Endothelial cell of umbilical vein (primary cell): ENCODE data around the gene DAPK3. TPM values are rescaled to one million over a fixed set of nuclear protein-coding genes. Genes with fewer than 3 reads are reported as not detected.
A peak's percentile ranks its signal among the peaks of the same experiment; 100 is the strongest.

Experiments
- BruUV-seq: library from RNA; stranded (reverse); fragments of 400-500 nt; replicated peaks from 2 replicates; lab custom pipeline; 2021; lab: Mats Ljungman, UMichigan
- CTCF ChIA-PET: fragments of 300-600, 350-600 bp; sonication (Branson Sonifier 250); formaldehyde crosslinking; loops from one replicate; lab custom pipeline; 2021; ENCODE audit warnings: antibody characterized with exemption, inconsistent platforms; lab: Charles Lee
- POLR2A ChIA-PET: fragments of 300-600, 350-600 bp; sonication (Branson Sonifier 250); formaldehyde crosslinking; loops from one replicate; lab custom pipeline; 2021; ENCODE audit warnings: antibody characterized with exemption, inconsistent platforms; lab: Charles Lee
- DNase-seq: peaks from one replicate; pipeline ENCODE4 v3.0.0-alpha.2; 2011; ENCODE audit warnings: low read depth, low spot score
- FAIRE-seq: peaks from 2 replicates; lab custom pipeline; 2011; peaks lifted over from hg19 to GRCh38; lab: Jason Lieb, UNC
- H2AFZ ChIP-seq: 2 replicates; pipeline ENCODE4 v1.6.0; 2012; ENCODE audit warnings: low read depth, low read length, control low read depth, inconsistent platforms
- H3K27ac ChIP-seq: 2 replicates; pipeline ENCODE4 v1.5.1; 2011; ENCODE audit warnings: low read depth, mild to moderate bottlenecking, control low read depth, low read length, moderate library complexity; ENCODE audit not compliant: insufficient read depth
- H3K27me3 ChIP-seq, 2 experiments: 2 replicates each; pipeline versions ENCODE4 v1.6.0 to v1.6.1; 2011; ENCODE audit warnings: low read length in 2 of 2, mixed read lengths in 1 of 2; ENCODE audit not compliant: control insufficient read depth in 2 of 2, insufficient read depth in 2 of 2
- H3K36me3 ChIP-seq, 2 experiments: 2 replicates in 1 of 2; 3 replicates in 1 of 2; pipeline ENCODE4 v1.5.1; 2011; ENCODE audit warnings: low read length in 2 of 2, mild to moderate bottlenecking in 1 of 2, moderate library complexity in 1 of 2; ENCODE audit not compliant: control insufficient read depth in 2 of 2, insufficient read depth in 2 of 2; ENCODE audit errors: extremely low read depth in 1 of 2
- H3K4me1 ChIP-seq: 3 replicates; pipeline ENCODE4 v1.5.1; 2011; ENCODE audit warnings: mild to moderate bottlenecking, low read length; ENCODE audit not compliant: control insufficient read depth, insufficient read depth; ENCODE audit errors: extremely low read depth
- H3K4me2 ChIP-seq: 2 replicates; pipeline ENCODE4 v1.6.1; 2011; ENCODE audit warnings: low read length, control low read depth, mixed read lengths; ENCODE audit not compliant: insufficient read depth
- H3K4me3 ChIP-seq, 3 experiments: fragments of 200-600 bp in 1 of 3; sonication (generic), shearing (Covaris generic) in 1 of 3; replicated peaks in 1 of 3; 2 replicates each; pipeline ENCODE4 v1.5.1; 2011 to 2016; ENCODE audit warnings: control low read depth in 3 of 3, low read length in 3 of 3, mild to moderate bottlenecking in 2 of 3, inconsistent platforms in 1 of 3, low read depth in 1 of 3, moderate library complexity in 1 of 3; ENCODE audit not compliant: insufficient read depth in 1 of 3
- H3K79me2 ChIP-seq: 2 replicates; pipeline ENCODE4 v1.6.0; 2012; ENCODE audit warnings: low read length, inconsistent platforms; ENCODE audit not compliant: control insufficient read depth, insufficient read depth
- H3K9ac ChIP-seq: replicated peaks from 2 replicates; pipeline ENCODE3; 2011; ENCODE audit warnings: low read length, control low read depth; ENCODE audit not compliant: insufficient read depth; ENCODE audit errors: extremely low read depth
- H3K9me1 ChIP-seq: replicated peaks from 3 replicates; pipeline ENCODE4 v1.6.0; 2011; ENCODE audit warnings: mild to moderate bottlenecking, low read length; ENCODE audit not compliant: control insufficient read depth, insufficient read depth; ENCODE audit errors: extremely low read depth
- H3K9me3 ChIP-seq: replicated peaks from 2 replicates; pipeline ENCODE4 v1.5.1; 2012; ENCODE audit warnings: low read length, inconsistent platforms; ENCODE audit not compliant: control insufficient read depth, insufficient read depth
- H4K20me1 ChIP-seq: replicated peaks from 2 replicates; pipeline ENCODE3; 2011; ENCODE audit warnings: mild to moderate bottlenecking, low read length; ENCODE audit not compliant: control insufficient read depth, insufficient read depth; ENCODE audit errors: extremely low read depth
- EZH2 ChIP-seq: IDR thresholded peaks from 2 replicates; pipeline ENCODE4 v1.6.1; 2012; ENCODE audit warnings: borderline replicate concordance, low read depth, mild to moderate bottlenecking, moderate library complexity, low read length, inconsistent platforms; ENCODE audit not compliant: severe bottlenecking
- FOS ChIP-seq: IDR thresholded peaks from 2 replicates; pipeline ENCODE4 v1.6.1; 2011; ENCODE audit warnings: mild to moderate bottlenecking, low read length, moderate library complexity, borderline replicate concordance; ENCODE audit not compliant: insufficient read depth
- GATA2 ChIP-seq: IDR thresholded peaks from 2 replicates; pipeline ENCODE4 v1.7.0; 2011; ENCODE audit warnings: low read depth, mild to moderate bottlenecking, moderate library complexity, mixed read lengths, low read length; ENCODE audit not compliant: insufficient read length, insufficient read depth
- JUN ChIP-seq: IDR thresholded peaks from 2 replicates; pipeline ENCODE4 v1.6.1; 2011; ENCODE audit warnings: borderline replicate concordance, low read depth; ENCODE audit not compliant: insufficient read length, insufficient read depth
- POLR2AphosphoS5 ChIP-seq: IDR thresholded peaks from 2 replicates; pipeline ENCODE4 v1.6.1; 2012; ENCODE audit warnings: low read depth, mild to moderate bottlenecking, control low read depth, low read length, moderate library complexity; ENCODE audit not compliant: insufficient read depth
- dilution Hi-C: fragments of 300-500 bp; cut with MboI; formaldehyde crosslinking; loops from one replicate; pipeline ENCODE4 v1.15.0; 2019; ENCODE audit warnings: low sequenced_read_pairs; ENCODE audit not compliant: extremely low pct_ligation_motif_present
- intact Hi-C: fragments of 100-400 bp; cut with micrococcal nuclease; formaldehyde crosslinking; loops from one replicate; pipeline ENCODE4 v1.10.0; 2022
- polyA plus RNA-seq, 4 experiments: library from polyadenylated mRNA; depleted of rRNA in 3 of 4; stranded (reverse) in 3 of 4; unstranded in 1 of 4; fragments of >200 nt; gene quantifications; 2 replicates each; pipeline versions ENCODE4 v1.2.1 to v1.2.3, GENCODE V29; 2011 to 2012; ENCODE audit warnings: missing spikeins in 1 of 4
- total RNA-seq: library from RNA; stranded (reverse); gene quantifications from 2 replicates; pipeline ENCODE4 v1.2.3, GENCODE V29; 2021
- TF ChIP-seq, protein P1 (sequence below): IDR thresholded peaks from 2 replicates; pipeline ENCODE4 v1.6.1; 2011; ENCODE audit not compliant: insufficient read depth, insufficient read length

DAPK3 gene
- total and polyA plus RNA-seq, 2 donors (not counting 3 experiments of a cell fraction or from before 2014, with no cell fraction given), result 157 to 175 TPM

DNA sequence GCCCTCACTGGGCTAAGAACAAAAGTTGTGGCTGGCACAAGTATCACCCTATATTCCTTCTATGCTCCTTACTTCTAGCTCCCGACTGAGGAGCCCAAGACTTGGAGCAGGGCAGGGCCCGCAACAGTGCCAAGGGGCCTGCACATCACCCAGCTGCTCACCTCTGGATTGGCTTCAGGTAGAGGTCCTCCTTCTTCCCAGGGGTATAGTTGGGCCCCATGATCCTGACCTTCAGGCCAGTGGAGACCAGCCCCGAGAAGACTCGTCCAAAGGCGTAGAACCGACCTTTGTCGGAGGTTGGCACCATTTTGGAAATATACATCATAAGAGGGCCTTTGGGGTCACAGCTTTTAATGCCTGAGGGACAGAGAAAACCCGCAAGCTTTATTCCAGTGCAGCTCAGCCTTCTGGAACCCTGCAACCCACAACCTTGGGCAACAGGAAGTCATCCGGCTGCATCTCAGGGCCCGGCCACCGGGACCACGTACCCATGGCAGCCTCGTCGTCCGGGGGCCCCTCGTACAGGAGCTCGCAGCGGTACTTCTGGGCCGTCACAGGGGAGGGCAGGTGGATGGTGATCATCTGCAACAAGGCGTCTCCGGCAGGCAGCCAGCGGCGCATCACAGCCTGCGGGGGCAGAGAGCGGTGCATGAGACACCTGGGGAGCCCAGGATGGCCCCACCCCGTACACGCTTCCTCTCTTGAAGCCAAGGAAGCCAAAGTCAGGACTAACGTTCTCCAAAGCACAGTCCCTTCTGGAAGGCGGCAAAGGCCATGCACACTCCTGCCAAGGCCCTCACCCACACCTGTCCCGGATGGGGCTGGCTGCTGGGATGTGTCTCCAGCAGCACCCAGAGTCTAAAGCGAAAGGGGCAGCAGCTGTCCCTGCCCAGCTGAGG is 9.7 kb upstream of the DAPK3 start:
- CTCF ChIA-PET, result no interaction called here
- no peaks in the 10 kb centered on the region for H4K20me1 ChIP-seq
- H3K4me2 ChIP-seq, result no peak overlapping the region
- H3K36me3 ChIP-seq, result peaks cover 56 to 79% of the 10 kb centered on the region in 2 experiments
- H3K27ac ChIP-seq, result no peak overlapping the region
- DNase-seq (no peak), FAIRE-seq (no peak)
- no peak overlapping the region for H3K9ac ChIP-seq
- peaks cover 15% of the 10 kb centered on the region for H3K4me1 ChIP-seq
- no peaks in the 10 kb centered on the region for H3K27me3 ChIP-seq
- POLR2A ChIA-PET, result interaction anchor here (1.0 to 3.9 kb wide), 2 partner anchors 10 to 12 kb away, joined by 3 to 29 read pairs; partner anchors contain the start of gene DAPK3
- TF ChIP-seq, protein P1, sequence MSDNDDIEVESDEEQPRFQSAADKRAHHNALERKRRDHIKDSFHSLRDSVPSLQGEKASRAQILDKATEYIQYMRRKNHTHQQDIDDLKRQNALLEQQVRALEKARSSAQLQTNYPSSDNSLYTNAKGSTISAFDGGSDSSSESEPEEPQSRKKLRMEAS, result no peak
- TF ChIP-seq JUN (no peak), GATA2 (no peak), EZH2 (no peak), FOS (no peak), POLR2AphosphoS5 (peak; percentile 10)
- H3K9me3 ChIP-seq, result no peaks in the 10 kb centered on the region
- no peak overlapping the region for H2AFZ ChIP-seq
- peaks cover 91% of the 10 kb centered on the region for H3K79me2 ChIP-seq
- BruUV-seq, result no TSS peak
- no peaks in the 10 kb centered on the region for H3K9me1 ChIP-seq
- dilution Hi-C loops, result no loop called here
- no peak overlapping the region for H3K4me3 ChIP-seq
- intact Hi-C loops, result no loop called here
